ENCODE results near the gene TUBB6.

Gene TUBB6

DNA sequence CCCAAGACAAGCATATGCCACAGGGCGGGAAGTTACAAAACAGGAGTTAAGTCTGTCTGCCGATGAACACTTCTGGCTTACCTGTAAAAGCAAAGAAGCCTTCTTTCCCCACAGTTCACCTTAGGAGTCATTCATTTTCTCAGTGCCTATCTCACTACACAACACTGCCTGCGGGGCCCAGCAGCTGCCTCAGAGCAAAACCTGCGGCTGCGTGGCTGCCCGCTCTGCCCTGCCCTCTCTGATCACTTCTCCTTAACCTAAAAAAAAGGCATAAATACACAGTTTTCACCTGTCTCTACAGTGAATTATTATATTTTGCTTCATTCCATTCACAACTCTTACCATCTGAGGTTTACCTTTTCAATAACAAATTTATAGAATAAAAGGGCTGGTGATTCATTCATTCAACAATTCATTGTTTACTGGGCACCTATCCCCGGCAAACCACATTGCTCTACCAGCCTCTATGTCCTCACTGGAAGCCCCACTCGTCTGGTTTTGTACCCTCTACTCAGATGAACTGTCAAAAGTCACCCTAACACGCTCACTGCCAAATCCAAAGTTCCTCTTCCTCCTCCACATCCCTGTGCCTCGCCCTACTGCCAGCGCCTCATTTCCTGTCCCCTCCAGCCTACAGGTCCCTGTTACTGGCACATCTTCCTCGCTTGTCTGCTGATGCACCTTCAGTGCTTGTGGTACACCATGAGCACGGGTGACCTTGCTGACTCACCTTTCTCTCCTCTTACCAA, 37.6 kb downstream of the TUBB6 start:
- DNase-seq = no peak

DNA sequence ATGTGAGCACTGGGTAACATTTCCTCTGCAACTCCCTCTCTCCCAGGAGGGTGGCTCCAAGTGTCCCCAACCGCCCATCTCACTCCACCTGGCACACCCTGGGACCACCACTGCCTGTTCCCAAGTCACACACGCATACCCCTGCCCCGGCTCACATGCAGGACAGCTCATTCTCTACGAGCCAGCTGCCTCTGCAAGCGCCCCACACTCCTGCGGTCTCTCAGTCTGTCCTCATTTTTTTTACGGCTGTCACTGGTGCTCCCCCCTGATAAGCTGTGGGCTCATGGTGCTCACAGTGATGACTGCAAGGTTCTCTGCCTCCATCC, 38.2 kb downstream of the TUBB6 start:
- DNase-seq = no peak

DNA sequence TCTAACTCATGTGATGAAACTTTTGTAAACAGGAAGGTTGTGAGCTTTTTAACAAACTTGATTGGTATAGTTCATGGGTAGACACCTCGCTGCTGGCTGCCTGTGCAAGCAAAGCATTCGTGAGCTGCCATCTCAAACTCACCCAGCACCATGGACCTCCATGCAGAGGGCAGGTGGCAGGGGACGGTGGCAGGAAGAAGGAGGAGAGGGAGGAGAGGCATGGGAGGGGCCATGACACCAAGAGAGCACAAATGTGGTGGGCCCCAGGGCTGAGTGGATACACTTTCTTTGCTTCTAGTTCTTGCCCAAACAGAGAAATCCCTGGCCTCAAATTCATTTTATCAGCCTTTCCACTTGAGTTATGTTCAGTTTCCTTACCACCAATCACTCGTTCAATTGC, 39.9 kb downstream of the TUBB6 start:
- no peak for DNase-seq

DNA sequence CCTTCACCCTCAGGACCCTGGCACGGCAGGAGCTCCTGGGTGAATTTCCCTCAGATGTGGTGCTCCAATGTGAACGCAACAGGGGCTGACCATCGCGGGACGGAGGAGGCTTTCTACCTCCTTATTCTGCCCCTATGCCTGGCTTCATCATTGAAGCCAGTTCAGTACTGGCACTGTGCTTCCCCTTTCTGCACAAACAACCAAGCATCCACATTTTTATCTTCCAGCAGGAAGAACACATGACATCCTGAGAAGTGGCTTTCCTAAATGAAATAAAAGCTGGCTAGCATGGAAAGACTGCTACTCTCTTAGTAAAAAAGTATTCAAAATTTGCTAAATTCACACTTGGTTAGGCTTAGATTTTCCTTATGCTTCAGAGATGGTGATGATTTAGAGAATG, 44.1 kb downstream of the TUBB6 start:
- DNase-seq = no peak

DNA sequence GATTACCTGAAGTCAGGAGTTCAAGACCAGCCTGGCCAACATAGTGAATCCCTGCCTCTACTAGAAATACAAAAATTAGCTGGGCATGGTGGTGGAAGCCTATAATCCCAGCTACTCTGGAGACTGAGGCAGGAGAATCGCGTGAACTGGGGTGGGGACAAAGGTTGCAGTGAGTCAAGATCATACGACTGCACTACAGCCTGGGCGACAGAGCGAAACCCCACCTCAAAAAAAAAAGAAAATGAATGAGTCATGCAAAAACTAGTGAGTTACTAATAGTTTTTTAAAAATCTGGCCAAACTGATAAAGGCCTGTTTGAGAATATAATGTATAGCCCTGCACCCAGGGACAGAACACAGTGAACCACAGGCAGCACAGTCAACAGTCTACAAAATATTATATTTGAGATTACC, 51.5 kb downstream of the TUBB6 start:
- DNase-seq = no peak

DNA sequence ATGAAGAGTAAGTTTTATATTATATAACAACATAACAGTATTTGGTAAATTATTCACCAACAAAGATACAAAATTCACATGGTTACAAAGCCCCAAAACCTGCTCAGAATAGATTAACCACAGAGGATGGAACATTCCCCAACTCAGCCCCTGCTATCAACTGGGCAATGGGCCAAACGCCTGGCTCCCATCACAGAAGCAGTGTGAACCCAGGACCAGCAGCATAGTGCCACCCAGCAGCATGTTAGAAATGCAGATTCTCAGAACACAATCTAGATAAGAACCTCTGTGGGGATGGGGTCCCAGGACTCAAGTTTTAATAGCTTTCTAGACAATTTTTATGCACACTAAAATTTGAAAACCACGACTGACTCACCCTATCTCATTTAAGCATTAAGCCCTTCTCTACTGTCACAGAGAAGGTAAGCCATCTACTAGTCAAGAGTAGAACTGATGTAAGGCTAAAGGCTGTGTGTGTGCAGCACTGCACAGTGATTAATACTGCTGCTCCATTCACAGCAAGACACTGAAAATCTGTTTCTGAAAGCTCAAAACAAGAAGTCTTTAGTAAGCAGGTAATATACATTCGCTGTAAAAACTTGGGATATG, 53.8 kb downstream of the TUBB6 start:
- DNase-seq = no peak

DNA sequence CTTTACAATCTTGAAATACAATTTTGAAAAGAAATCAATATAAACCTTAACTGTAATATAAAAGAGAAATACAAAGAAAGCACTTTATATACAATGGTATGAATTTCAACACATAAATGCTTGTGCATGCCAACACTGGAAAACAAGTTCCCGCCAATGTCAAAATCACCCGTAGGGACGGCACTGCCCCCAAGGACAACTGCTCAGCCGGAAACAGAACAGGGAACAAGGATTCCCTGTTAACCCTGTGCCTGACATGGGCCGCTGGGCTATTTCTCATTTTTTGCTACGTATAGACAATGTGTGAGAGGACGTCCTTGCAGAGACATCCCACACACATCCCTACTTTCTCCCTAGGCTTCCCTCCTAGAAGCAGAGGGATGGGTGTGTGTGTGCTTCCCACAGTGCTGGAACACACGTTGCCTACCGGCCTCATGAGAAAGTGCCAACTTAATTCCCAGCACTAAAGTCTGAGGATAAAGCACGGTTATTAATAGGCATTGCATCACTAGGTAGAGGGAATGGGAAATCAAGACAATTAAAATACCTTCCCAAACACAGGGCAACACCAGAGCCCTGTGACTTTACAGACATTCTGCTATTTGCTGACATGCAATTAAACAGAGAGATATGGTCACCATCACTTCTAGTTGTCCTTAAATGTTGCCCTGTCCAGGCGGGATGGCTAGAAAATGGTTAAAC, 54.6 kb downstream of the TUBB6 start:
- DNase-seq = no peak

DNA sequence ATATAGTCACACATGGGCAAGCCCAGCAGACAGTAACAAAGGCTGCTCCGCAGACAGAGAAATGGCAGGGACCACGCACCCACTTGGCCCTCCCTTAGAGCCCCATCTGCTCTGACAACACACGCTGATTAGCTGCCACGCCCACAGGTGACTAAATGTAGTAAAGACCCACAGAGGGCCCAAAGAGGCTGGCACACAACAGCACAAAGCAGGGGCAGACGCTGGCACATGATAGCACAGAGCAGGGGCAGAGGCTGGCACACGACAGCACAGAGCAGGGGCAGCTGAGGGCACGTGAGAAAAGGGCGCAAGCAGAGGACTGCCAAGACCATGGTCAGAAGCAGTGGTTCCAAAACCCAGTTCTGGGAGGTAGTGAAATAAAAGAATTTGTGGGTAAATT, 58.3 kb downstream of the TUBB6 start:
- DNase-seq = no peak

DNA sequence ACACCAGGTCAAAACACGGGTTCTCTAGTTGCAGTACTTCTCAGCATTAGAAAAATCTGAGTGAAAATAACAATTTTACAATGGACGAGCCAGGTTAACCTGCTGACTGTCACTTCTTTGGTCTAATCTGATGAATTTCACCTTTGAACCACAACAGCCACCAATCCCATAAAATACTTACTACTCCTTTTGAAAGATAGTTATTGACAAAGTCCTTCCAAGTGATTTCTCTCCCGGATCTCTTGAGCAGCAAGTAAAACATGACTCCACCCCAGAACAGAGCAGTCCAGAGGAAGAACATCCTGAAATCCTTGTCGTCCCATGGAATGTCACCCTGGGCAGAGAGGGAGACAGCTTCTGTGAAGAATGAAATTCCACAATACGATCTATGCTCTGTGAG, 58.7 kb downstream of the TUBB6 start:
- no peak for DNase-seq

DNA sequence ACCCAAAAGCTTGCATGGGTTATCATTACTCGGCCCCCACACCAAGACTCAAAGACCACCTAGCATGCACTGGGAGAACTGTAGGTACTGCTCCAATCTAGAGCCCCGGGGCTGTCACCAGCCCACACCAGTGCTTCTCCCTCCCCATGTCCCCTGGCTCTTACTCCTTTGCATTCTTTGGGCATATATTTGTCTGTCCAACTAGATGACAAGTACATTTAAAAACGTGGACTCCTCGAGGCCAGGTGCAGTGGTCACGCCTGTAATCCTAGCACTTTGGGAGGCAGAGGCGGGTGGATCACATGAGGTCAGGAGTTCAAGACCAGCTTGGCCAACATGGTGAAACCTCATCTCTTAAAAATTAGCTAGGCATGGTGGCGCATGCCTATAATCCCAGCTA, 61.2 kb downstream of the TUBB6 start:
- DNase-seq = no peak

DNA sequence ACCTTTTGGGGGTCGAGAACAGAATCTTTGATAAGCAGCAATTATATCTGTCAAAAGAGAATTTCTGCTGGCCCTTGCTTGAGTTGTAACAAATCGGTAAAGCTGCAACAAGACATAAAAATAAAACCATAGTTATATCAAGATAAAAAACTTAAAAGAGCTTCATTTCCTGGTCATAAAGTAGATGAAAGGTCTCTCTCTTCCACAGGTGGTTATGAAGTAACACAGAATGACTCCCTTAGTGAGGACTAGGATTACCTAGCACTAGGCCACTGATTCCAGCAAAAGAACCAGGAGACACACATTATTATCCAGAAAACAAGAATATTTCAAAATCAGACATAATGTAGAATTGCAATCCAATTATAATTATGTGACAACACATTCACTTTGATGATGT, 63.5 kb downstream of the TUBB6 start:
- no peak for DNase-seq

DNA sequence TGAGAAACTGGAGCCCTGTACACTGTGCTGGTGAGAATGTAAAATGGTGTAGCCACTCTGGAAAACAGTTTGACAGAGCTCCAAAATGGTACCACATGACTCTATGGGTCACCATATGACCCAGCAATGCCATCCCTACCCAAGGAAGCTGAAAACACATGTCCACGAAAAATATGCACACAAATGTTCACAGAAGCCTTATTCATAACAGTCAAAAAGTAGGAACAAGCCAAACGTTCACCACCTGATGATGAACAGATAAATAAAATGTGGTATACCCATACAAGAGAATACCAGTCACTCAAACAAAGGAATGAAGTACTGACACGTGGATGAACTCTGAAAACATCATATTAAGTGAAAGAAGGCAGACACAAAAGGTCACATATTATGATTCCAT, 64.4 kb downstream of the TUBB6 start:
- DNase-seq = no peak

DNA sequence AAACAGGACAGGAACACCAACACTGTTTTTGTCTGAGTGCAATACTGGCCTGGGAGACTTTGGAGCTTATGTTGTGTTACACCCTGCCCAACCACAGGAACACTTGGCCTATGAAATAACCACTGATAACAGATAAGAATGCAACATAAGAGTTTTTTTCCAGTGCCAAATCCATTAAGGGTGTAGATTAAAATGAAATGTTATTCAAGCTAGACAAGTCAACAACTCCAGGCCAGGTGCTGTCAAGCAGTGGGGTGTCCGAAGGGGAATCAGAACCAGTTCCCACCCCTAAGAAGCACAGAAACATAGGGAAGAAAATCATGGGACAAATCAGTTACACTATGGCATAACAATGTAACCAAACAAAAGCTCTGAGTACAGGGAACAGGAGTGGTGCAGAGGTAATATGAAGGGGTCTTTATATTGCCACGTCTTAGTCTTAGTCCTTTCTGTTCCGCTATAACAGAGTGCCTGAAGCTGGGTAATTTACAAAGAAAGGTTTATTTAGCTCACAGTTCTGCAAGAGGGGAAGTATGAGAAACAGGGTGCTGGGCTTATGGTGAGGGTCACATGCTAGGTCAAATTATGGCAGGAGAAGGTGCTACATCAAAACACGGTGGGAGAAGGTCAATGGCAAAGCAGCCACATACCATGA, 65.2 kb downstream of the TUBB6 start:
- DNase-seq = no peak

DNA sequence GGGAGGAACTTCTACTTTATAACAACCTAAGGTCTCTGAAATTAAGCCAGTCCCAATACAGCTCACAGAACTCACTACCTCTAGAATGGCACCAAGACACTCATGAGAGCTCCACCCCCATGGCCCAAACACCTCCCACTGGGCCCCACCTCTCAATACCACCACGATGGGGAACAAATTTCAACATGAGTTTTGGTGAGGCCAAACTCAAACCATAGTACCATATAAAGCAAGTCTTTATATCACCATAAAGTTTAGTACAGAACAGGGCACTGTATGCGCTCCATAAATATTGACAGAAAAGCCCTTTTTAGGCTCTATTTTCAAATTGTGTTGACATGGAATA, 65.7 kb downstream of the TUBB6 start:
- no peak for DNase-seq

DNA sequence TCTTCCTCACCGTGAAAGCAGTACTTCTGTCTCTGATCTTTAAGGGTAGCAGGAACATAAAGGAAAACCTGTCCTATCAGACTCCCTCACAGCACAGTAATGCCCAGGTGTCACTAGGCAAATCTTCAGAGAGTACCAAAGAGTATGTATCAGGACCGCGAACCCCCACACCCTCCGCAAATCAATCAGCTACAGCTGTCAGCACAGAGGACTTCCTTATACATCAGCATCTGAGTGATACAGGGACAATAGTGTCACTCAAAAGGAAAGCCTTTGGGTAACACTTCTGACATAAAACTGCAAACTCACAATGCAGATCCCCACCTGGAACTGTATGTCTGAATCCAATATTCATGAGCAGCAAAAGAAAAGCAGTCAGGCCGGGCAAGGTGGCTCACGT, 66.4 kb downstream of the TUBB6 start:
- no peak for DNase-seq
